Erythroblast (primary cell): ENCODE measurements around the gene PCDH1.

Experiments used
- GATA1 ChIP-seq: IDR thresholded peaks from 2 replicates; pipeline ENCODE4 v1.6.1; 2011; ENCODE audit warnings: low read depth, mild to moderate bottlenecking, control low read depth, low read length, moderate library complexity
- POLR2A ChIP-seq: IDR thresholded peaks from 2 replicates; pipeline ENCODE4 v1.6.1; 2011; ENCODE audit warnings: mild to moderate bottlenecking, low read length

DNA sequence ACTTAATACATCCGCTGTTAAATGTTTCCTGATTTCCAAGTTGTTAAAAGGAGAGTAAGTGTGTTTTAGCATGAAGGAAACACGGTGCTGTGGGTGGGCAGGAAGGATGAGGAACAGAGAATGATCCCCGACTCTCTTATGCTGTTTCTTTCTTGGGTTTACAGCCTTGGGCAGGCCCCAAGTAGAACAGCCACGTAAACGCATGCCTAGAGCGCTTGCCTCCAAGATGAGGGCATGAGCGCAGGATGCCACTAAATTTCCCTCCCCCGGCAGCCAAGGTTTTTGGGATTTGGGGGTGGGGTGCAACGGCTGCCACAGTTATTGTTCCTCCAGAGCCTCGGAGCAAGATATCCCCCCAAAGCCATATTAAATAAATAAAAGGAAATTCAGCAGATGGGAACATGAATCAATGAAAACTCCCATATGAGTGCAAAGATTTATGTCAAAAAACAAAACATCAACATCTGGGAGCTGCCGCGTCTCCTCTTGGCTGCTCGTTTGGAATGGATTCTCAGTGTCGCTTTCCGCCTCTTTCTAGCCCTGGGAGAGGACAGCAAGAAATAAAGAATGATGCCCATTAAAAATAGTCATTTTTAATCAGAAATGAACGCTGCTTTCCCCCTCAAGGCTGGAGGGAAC, 35.5 kb upstream of the PCDH1 start:
- no peak for TF ChIP-seq POLR2A
- TF ChIP-seq GATA1: no peak
